HG02973 (cell line): ENCODE results near the gene KNDC1.
"Not testable (repeated sequence)": the region's sequence is repeated elsewhere in the genome, so short reads cannot be mapped to it uniquely, and the experiment has no call there.

Source experiments
- ATAC-seq: cut with Tn5 transposase; IDR thresholded peaks from one replicate; pipeline ENCODE4 v1.9.1; 2021; ENCODE audit warnings: moderate library complexity; ENCODE audit not compliant: unreplicated experiment

KNDC1 gene

DNA sequence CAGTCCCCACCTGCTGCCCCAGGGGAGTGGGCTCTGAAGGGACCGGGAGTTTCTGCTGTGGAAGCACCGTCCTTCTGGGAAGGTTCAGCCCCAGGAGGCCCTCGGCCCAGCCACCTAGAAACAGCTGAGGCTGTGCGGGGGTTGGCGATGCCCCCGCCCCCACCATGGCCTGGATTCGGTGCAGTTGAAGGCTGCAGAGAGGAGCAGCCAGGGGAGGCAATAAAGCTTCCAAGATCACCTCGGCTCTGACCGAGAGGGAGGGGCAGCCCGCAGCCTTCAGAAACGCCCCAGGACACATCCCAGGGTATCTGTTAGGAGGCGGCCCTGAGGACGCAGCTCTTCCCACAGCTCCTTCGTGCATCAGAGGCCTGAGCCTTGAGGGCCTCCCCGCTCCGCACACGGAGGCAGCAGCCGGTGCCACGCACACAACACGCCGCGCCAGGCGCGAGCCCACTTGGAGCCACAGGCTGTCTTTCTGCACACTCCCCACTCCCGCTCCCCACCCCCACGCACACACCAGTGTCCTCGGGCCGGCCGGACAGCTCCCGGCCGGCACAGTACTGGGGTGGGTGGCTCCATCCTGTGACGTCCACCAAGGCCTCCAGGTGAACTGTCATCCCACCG is 1.6 kb downstream of the KNDC1 start:
- ATAC-seq = no peak

DNA sequence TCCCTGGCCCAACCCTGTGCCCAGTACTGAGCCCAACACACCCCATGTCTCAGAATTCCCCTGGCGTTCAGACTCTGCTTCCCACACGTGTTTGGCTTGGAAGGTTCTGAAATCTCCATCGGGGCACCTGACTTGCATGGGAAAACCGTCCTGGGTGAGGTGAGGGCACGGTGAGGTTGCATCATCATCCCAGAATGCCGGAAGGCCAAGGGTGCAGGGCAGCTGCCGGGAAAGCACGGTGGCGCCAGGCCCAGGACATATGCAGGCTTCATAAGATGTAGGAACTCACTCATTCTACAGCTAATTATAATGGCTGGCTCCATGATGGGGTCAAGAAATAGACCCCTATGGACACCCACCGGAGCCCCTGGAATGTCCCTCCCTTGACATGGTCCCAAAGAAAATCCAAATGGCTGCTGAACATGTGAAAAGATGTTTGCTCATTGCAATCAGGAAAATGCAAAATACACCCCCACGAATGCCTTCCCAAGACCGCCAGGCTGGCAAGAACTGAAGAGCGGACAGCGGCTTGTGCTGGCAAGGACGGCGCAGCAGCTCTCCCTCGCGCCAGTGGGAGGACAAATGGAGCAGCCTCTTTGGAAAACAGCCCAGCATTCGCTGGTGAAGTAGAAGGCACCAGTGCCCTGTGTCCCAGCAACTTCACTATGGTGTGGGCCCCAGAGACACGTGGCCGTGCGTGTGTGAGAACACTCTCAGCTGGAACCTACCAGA is 2.3 kb downstream of the KNDC1 start:
- no peak for ATAC-seq

DNA sequence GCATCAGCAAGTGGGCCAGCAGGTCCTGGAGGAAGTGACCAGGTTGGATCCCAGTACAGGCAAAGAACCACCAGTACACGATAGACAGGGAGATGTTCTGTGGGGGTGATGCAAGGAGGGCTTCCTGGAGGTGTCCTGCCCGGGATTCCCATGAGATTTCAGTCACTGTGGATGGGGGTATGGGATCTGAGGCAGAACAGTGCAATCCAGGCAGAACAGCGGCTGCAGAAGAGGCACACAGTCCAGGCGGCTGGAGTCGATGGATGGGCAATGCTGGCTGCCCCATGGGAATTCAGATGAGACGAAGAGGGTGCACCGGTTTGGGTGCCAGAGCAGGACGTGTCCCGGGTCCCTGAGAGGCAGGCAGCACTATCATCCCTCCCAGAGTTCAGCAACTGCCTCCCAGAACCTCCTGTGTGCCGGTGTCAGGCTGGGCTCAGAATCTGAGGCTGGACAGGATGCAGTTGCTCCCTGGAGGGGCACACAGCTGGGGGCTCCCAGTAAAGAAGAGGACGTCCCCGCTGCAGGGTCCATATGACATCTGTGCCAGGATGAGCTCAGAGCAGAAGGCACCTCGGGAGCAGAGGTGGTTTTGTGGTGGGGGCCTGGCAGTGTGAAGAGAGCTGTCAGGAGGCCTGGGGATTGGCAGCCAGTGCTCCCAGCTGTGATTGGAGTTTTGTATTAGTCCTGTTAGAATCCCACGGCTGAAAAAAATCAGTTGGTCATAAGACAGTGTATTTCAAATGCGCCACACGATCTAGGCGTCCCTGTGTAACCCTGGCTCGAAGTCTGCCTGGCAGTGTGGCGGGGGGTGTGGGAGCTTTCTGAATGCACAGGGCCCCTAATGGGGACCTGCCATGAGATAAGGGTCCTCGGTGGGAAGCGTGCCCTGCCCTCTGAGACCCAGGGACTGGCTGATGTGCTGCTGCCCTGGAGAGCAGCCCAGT is 3.2 kb downstream of the KNDC1 start:
- no peak for ATAC-seq

DNA sequence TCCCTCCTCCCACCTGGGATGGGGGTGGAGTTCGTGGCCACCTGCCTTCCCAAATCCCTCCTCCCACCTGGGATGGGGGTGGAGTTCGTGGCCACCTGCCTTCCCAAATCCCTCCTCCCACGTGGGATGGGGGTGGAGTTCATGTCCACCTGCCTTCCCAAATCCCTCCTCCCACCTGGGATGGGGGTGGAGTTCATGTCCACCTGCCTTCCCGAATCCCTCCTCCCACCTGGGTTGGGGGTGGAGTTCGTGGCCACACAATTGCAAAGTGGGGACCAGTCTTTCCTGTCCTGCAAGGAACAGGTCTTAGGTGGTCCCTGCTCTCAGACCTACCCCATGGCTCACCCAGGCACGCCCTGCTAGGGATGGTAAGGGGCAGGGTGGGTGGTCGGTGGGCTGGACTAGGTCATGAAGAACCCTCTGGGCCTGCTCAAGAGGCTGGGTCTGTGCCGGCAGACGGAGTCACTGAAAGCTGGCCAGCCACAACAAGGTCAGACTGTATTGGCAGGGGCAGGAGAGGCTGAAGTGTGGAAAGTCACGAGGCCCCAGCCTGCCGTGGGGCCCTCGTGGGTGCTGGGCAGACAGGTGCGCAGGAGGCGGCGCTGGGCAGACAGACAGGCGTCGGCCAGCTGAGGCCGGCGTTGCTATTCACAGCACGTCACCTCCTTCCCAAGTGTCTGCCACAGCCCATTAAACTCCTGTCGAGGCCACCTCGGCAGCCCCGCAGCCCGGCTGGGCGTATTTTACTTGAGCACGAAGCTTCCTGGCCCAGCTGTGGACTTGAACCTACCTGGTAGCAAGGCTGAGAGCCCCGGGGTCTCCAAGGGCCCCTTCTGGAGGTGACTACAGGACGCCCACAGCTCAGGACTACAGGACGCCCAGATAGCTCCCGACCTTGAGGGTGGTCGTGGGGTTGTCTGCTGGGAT is 4.1 kb downstream of the KNDC1 start:
- ATAC-seq = no peak

DNA sequence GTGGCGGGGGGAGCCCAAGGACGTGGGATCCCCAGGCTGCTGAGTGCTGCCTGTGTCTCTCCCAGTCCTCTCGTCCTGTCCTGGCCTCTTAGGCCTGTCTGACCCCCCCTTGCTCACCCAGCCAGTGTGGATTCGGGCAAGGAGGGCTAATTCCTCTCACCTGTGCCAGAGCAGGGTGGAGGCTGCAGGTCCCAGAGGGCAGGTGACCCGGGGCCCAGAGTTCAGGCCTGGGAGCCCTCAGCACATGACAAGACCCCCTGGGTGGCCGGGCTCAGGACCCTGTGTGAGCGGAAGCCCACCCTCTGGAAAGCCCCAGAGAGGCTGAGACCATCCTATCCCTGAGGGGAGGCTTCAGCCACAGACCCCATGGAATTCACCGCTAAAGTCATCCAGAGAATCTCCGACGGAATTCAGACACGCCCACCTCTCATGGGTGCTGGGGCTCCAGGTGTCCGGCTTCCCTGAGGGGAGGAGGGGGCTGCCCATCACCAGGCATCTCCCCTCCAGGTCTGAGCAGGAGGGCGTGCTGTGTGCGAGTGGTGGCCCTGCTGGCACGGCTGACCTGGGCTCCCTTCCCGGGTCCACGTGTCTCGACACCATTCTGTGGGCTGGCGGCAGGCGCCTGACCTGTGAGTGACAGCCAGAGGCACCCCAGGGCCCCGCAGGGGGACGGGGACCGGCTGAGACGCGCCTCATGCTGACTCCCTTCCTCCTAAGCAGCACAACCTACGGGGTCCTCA is 5.0 kb downstream of the KNDC1 start:
- no peak for ATAC-seq

DNA sequence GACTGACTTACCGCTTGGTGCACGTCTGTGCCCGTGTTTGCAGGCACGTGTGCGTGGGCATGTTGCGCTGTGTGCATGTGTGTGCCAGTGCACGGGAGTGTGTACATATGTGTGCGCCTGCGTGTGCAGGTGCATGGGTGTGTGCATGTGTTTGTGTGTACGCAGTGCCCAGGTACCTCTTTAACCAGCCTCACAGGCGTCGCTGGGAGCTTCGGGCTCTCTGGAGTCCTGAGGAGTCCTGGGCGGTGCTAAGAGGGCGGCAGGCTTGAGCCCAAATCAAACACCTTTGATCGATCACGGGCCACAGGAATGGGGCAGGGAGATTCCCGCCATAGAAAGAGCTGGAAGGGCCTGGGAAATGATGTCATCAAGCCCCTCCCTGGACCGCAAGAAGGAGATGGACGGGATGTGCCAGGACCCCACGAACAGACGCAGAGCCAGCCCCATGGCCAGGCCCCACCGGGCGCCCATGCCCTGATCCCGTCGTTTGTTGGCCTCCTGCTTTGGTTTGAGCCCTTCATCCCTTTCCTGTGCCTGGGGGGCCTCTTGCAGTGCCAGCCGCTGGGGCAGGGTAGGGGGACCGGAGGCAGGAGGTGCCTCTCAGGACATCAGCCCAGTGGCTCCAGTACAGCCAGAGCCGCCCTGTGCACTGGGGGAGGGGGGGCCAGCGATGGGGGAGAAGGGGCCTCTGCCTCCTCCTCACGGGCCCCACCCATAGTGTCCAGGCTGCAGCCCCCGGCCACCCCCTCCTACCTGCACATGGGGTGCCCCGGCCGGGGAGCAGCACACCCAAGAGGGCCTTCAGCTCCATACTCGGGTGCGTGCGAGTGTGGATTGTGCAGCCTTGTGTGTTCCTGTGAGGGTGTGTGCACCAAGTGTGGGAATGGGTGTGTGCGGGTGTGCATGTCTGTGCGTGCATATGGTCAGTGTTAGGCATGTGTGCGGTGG is 5.8 kb downstream of the KNDC1 start:
- no peak for ATAC-seq

DNA sequence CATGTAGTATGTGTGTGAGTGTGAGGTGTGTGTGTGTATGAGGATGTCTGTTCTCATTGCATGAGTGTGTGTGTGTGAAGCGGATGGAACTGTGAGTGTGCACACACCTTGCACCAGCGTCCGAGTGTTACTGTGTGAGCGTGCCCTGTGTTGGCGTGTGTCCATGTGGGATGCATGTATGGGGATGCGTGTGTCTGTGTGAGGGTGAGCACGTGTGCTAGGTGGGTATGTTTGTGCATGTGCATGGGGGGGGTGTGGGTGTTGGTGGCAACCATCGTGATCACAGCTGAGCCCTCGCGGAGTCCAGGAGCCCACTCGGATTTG is 6.4 kb downstream of the KNDC1 start:
- ATAC-seq = no peak

DNA sequence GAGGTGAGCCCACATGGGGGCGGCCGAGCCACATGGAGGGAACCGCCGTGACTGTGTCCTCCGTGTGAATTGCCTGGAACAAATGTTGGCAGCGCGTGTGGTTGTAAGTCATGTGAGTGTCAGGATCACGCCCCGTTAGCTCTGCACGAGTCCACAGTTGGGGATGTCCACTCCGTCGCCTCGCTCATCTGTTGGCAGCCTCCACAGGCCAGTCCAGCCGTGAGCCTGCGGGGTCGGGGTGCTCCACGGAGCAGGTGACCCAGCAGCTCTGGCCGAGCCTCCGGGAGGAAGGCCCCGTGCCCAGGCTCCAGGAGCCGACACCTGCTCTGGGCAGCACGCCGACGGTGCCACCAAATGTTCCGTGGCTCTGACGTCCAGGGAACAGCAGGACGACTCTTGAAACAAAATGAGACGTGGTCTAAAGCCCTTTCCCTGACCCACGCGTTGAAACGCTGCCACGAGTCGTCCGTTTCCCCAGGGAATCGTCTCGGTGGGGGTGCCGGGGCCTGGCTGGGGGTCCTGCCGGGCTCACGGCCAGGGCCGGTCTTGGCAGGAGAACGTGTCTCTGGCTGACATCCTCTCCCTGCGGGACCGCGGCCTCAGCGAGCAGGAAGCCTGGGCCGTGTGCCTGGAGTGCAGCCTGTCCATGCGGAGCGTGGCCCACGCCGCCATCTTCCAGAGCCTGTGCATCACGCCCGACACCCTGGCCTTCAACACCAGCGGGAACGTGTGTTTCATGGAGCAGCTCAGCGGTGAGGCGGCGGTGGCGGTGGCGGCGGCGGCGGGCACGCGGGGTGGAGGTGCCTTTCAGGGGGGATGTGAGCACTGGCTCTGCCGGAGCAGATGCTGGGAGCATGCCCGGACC is 7.0 kb downstream of the KNDC1 start:
- no peak for ATAC-seq

DNA sequence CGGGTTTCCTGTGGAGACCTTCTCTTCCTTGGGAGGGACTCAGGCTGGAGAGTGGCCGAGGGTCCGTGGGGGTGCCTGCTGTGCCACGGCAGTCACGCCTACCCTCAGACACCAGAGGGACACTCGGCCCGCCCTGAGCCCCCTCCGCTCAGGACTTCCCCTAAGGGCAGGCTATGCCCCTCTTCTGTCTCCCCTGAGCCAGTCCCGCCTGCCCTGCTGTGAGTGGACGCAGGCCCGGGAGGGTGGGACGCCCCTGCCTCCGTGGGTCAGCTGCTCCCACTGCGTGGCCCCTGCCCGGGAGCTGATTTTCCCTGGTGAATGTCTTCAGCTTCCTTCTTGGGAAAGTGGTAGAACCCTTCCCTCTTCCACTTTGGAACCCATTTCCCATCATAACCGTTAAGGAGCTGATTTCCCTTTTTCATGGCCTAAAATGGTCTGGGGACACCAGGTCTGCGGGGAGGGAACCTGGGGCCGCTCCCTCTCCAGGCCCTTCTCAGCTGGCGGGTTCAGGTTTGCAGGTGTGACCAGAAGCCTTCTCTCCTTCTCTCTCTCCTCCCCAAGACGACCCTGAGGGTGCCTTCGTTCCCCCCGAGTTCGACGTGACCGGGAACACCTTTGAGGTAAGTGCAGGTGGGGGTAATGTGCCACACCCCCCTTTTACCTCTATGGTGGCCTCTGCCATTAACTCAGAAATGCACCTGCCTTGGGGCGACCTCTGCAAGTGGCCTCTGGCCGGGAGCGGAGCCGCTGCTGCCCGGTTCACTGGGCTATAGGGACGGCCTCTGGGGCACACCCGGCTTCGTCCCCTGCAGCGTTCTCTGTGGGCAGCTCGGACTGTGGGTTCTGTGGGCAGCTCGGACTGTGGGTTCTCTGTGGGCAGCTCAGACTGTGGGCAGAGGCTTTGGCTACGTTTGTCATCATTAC is 7.9 kb downstream of the KNDC1 start:
- ATAC-seq = no peak

DNA sequence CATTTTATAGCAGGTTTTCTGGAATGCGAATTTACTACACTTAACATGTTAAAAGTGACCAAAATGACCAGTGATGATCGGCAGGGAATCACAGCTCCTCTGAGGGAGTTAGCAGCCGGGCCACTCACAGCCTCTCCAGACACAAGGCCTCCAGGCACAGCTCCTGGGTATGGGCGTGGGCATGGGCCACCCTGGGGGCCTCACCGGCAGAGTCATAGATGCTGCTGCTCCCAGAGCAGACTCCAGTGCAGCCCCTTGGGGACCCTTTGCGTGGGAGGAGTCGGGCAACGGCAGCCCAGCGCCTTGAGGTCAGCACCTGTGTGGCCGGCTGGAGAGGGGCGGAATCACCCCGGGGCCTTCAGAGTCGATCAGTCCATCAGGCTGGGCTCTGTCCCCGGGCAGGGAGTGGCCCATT is 8.6 kb downstream of the KNDC1 start:
- ATAC-seq = no peak

DNA sequence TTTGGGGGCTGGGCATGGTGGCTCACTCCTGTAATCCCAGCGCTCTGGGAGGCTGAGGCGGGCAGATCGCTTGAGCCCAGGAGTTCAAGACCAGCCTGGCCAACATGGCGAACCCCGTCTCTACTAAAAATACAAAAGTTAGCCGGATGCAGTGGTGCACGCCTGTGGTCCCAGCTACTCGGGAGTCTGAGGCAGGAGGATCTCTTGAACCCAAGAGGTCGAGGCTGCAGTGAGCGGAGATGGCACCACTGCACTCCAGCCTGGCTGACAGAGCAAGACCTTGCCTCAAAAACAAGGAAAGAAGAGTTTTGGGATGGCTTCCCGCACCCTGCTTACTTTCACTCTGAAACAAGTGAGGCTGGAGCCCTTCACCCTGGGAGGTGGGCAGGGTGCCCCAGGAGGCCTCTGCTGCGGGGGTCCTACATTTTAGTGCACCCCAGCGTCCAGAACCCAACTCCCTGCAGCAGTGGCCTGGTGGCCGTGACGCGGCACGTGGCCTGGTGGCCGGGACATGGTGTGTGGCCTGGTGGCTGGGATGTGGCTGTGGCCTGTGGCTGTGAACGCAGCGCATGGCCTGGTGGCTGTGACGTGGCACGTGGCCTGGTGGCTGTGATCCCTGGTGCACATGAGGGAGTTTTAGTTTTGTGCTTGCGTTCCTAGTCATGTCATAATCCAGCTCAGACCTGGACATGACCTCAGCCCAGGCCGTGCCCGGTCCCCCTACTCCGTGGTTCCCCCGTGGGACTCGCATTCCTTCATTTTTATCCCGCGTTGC is 9.3 kb downstream of the KNDC1 start:
- no peak for ATAC-seq

DNA sequence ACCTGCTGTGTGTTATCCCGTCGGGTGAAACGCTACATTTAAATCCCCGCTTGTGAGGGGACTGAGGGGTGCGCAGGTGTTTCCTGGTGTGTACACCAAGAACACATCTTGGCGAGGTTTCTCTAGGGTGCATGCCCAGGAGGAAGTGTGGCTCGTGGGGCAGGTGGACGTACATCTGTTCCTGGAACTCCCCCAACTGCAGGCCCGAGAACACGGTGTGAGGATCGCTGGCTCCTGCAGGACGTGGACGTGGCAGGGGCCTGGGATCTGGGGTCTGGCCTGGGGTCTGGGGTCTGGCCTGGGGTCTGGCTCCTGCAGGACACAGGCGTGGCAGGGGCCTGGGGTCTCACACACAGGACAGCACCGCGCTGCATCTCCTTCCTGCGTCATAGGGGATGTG is 10.1 kb downstream of the KNDC1 start:
- ATAC-seq = no peak

DNA sequence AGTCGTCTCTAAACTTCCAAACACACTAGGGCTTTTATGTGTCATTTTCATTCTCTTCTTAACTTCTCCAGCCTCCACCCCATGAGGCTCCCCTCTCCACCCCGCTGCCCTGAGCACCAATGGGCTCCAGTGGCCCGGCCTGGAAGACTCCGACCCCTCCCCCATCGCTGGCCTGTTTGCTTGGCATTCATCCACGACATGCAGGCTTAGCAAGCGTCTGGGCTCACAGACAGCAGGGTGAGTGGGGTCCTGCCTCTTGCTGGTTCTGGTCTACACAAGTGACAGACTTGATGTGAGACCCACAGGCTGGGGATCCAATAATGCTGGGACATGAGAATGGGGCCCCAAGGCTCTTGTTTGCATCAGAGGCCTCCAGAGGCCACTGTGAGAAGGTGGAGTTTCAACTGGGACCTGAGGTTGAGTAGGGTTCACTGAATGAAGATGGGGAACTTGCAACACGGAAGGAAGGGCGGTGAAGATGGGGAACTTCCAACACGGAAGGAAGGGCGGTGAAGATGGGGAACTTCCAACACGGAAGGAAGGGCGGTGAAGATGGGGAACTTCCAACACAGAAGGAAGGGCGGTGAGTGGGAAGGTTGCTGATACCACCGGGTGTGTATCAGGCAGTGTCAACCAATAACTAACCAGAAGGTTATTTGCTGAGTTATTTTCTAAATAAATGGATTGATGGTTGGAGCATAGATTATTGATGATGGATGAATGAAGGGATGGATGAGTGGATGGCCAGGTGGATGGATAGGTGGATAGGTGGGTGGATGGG is 14.0 kb downstream of the KNDC1 start:
- no peak for ATAC-seq

DNA sequence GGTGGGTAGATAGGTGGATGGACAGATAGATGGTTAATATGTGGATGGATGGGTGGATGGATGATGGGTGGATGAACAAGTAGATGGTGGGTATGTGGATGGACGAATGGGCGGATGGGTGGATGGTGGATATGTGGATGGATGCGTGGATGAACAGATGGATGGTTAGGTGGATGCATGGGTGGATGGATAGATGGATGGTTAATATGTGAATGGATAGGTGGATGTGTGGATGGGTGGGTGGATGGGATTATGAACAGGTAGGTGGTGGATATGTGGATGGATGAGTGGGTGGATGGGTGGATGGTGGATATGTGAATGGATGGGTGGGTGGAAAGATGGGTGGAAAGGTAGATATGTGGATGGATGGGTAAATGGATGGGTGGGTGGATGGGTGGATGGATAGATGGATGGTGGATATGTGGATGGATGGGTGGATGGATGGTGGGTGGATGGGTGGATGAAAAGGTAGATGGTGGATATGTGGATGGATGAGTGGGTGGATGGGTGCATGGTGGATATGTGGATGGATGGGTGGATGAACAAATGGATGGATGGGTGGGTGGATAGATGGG is 14.8 kb downstream of the KNDC1 start:
- ATAC-seq = no peak

DNA sequence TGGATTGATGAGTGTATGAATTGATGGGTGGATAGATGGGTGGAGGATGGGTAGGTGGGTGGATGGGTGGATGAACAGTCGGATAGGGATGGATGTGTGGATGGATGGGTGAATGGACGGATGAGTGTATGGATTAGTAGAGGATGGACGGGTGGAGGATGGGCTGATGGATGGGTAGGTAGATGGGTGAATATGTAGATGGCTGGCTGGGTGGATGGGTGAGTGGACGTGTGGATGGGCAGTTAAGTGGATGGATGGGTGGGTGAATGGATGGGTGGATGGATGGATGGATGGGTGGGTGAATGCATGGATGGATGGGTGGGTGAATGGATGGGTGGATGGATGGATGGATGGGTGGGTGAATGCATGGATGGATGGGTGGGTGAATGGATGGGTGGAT is 15.6 kb downstream of the KNDC1 start:
- ATAC-seq = not testable (repeated sequence)
